Measurements from ENCODE around the gene TLL2.

Gene TLL2

GRCh38 chr10:96507044-96507443 is 6.7 kb downstream of the TLL2 start:
- no peak for DNase-seq (ENCODE audit: low read depth in 3 of 3)

- no peak for DNase-seq (ENCODE audit: low read depth in 3 of 3)
Measured at GRCh38 chr10:96505150-96506136, 8.3 kb downstream of the TLL2 start.

DNA sequence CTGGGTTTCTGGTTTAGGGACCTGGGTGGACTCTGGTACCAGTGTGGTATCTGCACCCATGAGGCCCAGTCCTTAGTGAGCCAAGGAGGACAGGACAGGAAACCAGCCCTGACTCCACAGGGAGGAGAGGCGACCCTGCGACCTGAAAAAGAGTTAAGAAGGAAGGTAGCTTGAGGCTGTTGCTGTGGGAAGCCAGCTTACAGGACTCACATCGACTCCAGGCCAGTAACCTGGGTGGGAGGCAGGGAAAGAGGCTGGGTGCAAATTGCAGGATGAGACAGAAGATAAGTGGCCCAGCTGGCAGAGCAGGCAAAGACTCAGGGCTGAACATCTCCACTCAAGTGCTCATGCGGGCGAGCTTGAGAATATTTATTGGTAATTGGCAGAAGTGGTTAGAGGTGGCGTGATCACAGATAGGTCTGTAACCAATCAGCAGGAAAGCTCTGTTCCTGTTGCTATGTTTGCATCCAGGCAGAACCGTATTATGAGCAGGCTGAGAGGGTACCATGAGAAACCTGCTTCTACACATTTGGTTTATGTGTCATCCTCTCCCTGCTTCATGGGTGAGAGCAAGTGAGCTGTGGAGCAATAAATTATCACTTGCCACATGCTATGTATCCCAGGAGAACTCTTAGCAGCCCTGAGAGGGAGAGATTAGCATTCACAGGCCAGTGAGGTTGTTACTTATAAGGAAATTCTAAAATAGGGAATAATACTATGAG is 11.0 kb downstream of the TLL2 start:
- DNase-seq (ENCODE audit: low read depth in 3 of 3) = no peak

DNA sequence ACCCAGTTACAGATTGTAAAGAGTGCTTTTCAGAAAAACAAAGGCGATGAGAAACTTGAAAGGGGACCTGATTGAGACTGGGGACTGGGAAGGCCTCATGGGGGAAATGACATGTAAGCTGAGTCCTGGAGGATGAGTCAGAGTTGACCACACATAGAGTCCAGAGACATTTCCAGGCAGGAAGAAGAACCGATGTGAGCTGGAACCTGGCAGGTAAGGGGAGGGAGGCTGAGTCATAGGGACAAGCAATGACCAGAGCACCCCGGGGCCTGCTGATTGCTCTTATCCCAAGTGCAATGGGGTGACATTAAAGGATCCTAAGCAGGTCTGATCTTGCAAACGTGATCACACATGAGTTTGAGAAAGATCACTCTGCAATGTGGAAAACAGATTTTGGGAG is 11.7 kb downstream of the TLL2 start:
- no peak for DNase-seq (ENCODE audit: low read depth in 3 of 3)

- DNase-seq (ENCODE audit: low read depth in 3 of 3) = no peak
Measured at GRCh38 chr10:96500519-96500918, 13.2 kb downstream of the TLL2 start.

DNA sequence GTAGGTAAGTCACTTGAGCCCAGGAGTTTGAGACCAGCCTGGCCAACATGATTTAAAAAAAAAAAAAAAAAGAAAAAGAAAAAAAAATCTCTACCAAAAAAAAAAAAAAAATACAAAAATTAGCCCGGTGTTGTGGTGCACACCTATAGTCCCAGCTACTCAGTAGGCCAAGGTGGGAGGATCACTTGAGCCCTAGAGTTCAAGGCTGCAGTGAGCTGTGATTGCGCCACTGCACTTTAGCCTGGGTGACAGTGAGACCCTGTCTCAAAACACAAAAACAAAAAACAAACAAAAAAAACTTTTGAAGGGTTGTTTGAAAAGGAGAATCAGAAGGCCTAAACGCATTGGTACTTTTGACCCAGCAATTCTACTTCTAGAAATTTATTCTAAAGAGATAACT is 13.7 kb downstream of the TLL2 start:
- no peak for DNase-seq (ENCODE audit: low read depth in 3 of 3)

DNA sequence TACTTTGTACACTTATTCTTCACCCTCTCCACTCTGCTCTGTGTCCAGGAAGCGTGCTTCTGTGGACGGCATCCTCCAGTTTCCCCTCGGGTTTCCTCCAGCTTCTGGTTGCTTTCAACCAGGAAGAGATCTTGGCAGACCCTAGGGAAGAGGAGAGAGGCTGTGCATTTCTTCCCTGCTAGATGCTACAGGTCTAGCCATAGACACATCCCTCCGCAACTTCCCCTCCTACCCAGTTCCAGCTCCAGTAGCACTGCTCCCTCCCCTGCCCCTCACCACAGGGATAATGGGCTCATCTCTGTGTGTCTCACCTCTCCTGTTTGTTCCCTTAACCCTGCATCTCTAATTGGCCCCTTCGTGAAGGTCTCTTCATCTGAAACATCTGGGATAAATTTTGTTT is 16.3 kb downstream of the TLL2 start:
- no peak for DNase-seq (ENCODE audit: low read depth in 3 of 3)

- DNase-seq (ENCODE audit: low read depth in 3 of 3) = no peak
Measured at GRCh38 chr10:96496281-96496925, 17.3 kb downstream of the TLL2 start.

DNA sequence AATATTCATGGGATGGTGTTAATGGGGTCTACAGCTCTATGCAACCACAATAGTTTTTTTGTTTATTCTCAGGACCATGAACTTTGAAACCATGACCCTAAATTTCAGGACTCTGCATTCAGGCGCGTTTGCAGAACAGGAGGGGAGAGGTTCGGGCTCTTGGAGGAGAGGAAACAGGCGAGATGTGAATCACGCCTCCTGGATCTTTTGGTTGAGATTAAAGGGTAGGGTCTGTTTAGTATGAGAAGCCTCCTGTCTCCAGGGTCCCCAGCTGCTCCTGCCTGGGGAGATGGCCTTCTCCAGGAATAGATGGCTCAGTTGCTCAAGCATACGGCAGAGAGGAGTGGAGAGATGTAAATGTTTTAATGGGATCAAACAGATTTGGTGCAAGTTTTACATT is 18.2 kb downstream of the TLL2 start:
- no peak for DNase-seq (ENCODE audit: low read depth in 3 of 3)

DNA sequence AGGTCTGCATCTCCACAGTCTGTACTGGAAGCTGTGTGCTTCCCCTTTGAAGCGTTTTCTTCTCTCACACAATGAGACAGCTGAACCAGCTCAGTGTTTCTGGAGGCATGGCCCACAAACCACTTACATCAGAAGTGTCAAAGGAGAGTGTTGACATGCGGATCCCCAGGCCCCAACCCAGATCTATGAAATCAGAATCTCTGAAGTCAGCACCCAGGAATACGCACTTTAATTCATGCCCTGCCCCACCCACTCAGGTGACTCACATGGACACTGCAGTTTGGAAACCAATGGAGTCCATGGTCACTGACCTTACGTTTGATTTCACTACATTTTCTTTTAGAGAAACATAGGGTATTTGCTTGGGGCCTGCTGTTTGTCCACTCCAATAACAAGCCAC is 19.0 kb downstream of the TLL2 start:
- DNase-seq (ENCODE audit: low read depth in 3 of 3) = no peak

- DNase-seq (ENCODE audit: low read depth in 3 of 3) = no peak
Measured at GRCh38 chr10:96493871-96494525, 19.7 kb downstream of the TLL2 start.

- DNase-seq (ENCODE audit: low read depth in 3 of 3) = no peak
Measured at GRCh38 chr10:96493254-96493653, 20.5 kb downstream of the TLL2 start.

GRCh38 chr10:96491303-96491702 is 22.4 kb downstream of the TLL2 start:
- no peak for DNase-seq (ENCODE audit: low read depth in 3 of 3)

GRCh38 chr10:96488161-96488935 is 25.4 kb downstream of the TLL2 start:
- no peak for DNase-seq (ENCODE audit: low read depth in 3 of 3)

DNA sequence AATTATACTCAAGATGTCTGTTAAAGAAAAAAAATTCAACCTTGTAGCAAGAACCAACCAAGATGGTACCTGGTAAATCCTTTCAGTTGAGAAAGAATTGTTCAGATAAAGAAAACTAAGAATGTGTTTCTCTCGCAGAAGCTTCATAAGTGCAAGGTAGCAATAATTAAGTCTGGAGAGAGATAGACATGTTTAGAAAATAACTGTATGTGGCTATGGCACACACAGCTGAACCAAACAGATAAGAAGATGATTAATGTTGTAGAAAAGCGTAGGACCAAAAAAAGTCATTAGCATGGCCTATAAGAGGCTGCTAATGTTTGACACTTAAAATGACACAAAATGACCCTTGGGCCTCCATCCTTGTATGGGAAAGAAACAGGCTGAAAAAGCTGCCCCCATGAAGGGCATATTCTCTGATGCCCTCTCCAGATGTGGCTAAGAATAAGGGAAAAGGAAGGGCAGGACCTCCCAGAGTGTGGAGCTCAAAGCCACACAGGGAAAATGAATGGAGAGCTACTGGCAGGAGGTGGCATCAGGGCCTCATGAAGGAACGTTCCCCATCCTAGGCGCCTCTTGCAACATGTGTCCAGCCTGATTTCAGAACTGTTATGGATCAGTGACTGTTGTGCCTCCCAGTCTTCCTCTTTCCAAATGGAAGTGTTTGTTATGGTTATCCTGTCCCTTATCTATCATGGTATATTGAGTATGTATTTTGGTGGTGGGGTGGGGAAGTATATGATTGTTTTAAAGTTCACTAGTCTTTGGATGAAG is 30.7 kb downstream of the TLL2 start:
- no peak for DNase-seq (ENCODE audit: low read depth in 3 of 3)

DNA sequence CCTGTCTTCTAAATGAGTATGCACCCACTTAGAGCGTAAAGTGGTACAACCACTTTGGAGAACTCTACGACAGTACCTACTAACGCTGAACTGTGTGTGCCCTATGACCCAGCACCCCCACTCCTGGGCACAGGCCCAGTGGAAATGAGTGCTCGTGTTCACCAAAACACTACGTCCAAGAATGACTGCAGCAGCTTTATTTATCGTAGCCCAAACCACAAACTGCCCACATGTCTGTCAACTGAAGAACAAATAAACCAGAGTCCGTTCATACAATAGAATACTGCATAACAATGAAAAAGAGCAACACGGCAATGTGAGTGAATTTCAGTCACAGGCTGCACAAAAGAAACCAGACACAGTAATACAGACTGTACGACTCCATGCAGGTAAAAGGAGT is 35.4 kb downstream of the TLL2 start:
- no peak for DNase-seq (ENCODE audit: low read depth in 3 of 3)

DNA sequence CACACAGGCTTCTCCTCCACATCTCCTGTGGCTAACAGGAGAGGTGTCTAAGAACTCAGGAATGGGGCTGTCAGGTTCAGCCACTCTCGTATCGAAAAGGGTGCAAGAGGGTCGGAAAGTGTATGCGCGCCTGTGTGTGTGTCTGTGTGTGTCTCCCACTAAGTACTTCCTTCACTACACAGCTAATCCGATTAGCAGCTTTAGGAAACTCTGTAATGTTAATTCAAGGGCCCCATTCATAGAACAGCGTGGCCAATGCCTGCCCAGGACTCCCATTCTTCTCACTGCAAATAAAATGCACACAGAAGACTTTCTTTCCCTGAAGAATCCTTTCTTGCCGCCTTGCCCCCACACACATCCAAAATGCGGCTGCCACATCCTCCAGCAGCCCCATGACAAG is 39.9 kb downstream of the TLL2 start:
- DNase-seq (ENCODE audit: low read depth in 3 of 3) = no peak

DNA sequence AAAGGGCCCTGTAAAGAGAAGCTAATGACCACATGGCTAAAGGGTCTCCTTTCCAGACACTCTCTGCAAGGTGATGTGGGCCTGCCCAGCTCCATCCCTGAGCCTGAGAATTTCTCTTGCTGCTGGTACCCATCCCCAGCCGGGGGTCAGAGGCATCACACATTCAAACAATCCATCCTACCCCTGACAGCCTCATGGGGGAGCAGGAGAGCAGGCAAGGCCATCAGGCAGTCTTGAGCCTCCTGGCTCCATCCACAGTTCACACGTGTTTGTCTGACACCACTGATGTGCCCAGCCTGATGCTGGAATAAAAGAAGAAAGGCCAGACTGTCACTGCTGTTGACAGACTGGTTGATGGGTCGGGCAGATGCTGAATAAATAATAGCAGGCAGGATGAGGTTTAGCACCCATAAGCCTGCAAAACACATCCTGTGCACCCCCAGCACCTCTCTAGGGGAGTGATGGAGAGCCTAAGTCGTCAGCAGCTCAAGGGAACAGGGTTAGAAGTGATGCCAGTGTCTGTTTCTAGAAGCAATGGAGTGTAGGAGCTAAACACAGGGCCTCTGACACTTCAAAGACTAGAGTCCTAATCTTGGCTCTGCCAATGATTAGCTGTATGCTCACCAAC is 43.5 kb downstream of the TLL2 start:
- peak in 1 of 3 experiments; percentile 1 for DNase-seq (ENCODE audit: low read depth in 3 of 3)

DNA sequence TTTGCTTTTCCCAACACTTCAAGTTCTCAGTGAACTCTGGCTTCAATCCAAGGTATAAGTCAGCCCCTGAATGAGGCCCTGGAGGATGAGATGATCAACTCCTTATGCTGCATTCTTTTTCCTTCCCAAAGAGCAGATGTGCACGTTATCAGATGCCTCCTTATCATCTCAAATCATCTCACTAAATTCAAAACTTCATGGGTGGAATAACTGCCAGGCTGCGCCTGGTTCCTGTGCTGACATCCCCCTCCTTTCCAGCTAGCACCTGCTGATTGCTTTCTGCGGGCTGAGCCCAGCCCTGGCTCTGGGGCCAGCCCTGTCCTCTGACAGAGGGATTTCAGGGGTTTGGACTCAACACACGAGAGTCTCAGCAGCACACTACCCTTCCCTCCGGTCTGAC is 44.9 kb downstream of the TLL2 start:
- no peak for DNase-seq (ENCODE audit: low read depth in 3 of 3)

- no peak for DNase-seq (ENCODE audit: low read depth in 3 of 3)
Measured at GRCh38 chr10:96465599-96465998, 48.1 kb downstream of the TLL2 start.
